A204.1 (cell line): ENCODE results near the gene ADAMTS13.
"Not testable (repeated sequence)": the region's sequence is repeated elsewhere in the genome, so short reads cannot be mapped to it uniquely, and the experiment has no call there.

Source experiments
- FAIRE-seq: peaks from 2 replicates; lab custom pipeline; 2012; peaks lifted over from hg19 to GRCh38; lab: Jason Lieb, UNC

Gene ADAMTS13

DNA sequence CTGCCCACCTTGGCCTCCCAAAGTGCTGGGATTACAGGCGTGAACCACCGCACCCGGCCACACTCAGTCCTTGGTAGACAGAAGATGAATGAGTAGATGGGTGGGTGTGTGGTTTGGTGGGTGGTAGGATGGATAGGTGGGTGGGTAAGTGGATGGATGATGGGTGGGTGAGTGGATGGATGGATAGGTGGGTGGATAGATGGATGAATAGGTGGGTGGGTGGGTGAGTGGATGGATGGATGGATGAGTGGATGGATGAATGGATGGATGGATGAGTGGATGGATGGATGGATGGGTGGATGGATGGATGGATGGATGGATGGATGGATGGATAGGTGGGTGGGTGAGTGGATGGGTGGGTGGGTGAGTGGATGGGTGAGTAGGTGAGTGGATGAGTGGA, 29.9 kb upstream of the ADAMTS13 start:
- FAIRE-seq, result not testable (repeated sequence)

DNA sequence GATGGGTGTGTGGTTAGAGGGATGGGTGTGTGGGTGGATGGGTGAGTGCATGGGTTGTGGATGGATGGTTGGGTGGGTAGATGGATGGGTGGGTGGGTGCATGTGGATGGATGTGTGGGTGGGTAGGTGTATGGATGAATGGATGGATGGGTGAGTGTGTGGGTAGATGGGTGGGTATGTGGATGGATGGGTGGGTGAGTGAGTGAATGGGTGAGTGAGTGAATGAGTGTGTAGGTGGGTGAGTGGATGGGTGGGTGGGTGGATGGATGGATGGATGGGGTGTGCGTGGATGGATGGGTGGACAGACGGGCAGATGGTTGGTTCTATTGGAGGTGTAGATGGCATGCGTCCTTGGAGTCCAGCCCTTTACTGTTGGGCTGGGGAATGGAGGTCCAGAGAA, 28.8 kb upstream of the ADAMTS13 start:
- FAIRE-seq, result no peak

DNA sequence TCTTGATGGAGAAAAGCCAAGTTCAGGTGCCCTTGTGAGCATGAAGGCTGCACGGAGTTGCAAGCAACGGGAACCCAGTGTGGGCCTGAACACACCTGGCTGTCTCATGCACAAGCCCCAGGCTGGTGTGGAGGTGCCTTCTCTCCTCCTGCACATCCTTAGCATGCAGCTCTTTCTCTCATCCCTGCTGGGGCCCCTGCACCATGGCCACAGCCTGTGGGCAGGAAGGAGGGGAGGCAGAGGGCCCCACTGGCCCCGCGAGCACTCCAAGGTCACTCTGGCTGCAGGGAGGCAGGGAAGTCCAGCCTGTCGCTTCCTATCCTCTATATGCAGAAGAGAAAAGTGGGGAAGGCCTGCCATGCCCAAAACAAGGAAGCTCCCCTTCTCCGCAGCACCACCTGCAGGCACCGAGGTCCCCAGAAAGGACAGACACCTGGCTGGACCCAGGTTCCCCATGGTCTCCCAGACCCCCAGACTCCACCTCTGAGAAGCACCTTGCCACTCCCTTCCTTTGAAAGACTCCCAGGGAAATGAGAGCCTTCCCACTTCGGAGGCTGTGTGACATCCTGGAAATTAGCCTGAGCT, 27.4 kb upstream of the ADAMTS13 start:
- FAIRE-seq, result no peak

DNA sequence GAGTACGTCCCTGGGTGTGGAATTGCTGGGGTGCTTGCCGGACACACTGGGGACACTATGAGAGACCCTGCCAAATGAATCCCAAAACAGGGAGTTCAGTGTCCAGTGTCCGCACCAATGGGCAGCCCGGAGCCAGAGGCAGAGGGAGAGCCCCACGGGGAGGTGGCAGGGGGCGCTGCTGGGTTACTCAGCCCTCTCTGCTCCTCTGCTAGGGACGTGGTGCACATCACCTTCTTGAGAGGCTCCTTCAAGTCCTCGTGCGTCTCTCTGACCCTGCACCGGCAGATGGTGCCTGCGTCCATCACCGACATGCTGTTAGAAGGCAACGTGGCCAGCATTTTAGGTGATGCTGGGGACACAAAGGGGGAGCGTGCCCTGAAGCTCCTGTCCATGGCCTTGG, 25.2 kb upstream of the ADAMTS13 start:
- no peak for FAIRE-seq

DNA sequence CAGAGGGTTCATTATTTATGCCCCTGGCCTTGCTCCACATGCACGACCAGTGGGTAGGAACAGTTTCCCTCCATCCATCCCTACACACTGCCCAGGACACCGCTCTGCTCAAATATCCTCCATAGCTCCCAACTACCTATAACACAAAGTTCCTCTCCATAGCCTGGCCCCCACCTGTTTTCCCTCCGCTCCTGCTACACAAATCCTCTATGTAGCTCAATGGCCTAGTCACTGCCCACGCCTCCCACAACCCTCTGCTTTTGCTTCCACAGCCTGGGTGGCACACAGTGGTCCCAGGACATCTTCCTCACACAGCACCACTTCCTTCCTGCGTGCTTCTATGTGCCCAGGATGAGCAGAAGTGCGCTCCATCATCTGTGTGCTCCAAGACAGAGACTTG, 24.8 kb upstream of the ADAMTS13 start:
- FAIRE-seq, result no peak

DNA sequence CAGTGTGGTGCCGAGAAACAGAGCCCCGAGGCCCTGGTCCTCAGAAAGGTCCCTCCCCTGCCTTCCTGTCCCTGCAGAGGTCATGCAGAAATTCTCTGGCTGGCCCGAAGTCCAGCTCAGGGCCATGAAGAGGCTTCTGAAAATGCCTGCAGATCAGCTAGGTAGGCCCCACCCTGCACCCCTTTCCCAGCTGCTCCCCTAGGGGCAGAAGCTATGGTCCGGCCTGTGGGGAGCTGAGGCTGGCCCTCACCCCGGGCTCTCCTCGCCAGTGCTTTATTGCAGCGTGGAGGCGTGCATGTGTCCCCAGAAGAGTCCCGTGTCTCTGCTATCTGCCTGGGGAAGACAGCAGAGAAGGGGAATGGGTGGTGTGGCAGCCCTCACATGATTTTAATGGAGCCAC, 24.3 kb upstream of the ADAMTS13 start:
- FAIRE-seq, result no peak

DNA sequence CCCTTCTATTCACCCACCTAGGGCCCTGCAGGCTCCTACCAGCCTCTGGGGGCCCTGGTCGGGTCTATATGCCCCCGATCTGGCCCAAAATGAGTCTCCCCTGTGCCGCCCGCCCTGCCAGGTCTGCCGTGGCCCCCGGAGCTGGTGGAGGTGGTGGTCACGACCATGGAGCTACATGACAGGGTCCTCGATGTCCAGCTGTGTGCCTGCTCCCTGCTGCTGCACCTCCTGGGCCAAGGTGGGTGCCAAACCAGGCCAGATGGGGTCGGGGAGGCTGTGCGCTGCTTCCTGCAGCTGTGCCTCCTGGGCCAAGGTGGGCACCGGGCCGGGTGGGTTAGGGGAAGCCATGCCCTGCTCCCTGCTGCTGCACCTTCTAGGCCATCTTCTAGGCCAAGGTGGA, 21.9 kb upstream of the ADAMTS13 start:
- FAIRE-seq, result no peak

DNA sequence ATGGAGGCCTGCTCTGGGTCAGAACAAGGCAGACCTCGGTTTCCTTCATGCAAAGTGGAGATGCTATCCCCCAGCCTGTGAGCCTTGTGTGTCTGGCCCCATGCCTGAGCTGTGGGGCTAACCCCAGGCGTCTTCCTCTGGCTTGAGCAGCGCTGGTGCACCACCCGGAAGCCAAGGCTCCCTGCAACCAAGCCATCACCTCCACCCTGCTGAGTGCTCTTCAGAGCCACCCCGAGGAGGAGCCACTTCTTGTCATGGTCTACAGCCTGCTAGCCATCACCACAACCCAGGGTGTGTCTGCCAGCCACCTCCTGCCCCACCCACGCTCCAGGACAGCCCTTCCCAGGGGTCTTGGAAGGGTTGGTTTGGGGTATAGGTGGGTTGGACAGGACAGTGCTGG, 20.6 kb upstream of the ADAMTS13 start:
- FAIRE-seq, result no peak

DNA sequence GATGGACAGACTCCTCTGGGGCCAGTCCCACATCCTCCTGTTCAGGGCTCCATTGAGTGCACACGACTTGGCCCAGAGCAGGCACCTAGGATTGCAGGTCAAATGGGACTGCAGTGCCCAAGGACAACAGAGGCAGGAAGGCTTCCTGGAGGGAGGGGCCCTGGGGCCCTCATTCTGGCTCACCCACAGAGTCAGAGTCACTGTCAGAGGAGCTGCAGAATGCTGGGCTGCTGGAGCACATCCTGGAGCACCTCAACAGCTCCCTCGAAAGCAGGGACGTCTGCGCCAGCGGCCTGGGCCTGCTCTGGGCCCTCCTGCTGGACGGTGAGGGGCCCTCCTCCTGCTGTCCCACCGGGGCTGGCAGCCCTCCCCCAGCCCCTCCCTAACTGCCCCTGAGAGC, 19.5 kb upstream of the ADAMTS13 start:
- FAIRE-seq, result no peak

DNA sequence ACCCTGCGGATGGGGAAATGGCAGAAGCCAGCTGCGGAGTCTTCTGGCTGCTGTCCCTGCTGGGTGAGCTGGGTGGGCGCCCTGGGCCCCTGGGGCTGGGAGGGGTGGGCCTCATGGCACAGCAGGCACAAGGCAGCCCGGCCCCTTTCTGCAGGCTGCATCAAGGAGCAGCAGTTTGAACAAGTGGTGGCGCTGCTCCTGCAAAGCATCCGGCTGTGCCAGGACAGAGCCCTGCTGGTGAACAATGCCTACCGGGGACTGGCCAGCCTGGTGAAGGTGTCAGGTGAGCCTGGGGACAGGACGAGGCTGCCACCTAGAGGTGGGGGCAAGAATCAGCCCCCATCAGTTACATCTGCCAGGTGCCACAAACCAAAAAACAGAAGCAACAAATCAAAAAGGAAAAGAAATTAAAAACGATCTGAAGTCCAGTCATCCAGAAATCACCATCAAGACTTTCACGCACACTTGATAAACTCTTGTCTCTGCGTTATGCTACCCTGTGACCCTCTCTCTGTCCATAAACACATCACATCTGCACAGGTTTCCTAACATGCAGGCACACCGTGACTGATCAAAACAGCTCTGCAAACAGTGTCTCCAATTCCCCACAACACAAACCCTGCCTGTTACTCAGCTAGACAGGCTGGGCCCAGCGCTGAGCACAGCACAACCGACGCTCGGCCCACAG, 18.3 kb upstream of the ADAMTS13 start:
- FAIRE-seq, result no peak

DNA sequence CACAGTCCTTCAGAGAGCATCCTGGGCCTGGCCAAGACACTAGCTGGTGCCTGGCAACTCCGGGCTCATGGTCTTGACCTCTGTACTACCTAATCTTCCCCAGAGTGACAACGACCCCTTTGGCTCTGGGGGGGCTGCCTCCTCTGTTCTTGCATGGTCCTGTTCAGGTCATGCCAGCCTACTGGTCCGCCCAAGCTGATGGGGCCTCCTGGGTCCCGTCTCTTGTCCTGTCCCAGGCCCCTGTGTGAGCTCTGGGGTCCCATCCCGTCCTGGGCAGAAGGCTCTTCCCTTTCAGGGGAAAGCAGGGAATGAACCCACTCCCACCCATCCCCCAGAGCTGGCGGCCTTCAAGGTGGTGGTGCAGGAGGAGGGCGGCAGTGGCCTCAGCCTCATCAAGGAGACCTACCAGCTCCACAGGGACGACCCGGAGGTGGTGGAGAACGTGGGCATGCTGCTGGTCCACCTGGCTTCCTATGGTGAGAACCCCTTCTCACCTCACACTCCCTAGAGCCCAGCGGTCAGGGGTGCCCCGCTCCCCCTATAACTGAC, 17.6 kb upstream of the ADAMTS13 start:
- FAIRE-seq, result no peak

DNA sequence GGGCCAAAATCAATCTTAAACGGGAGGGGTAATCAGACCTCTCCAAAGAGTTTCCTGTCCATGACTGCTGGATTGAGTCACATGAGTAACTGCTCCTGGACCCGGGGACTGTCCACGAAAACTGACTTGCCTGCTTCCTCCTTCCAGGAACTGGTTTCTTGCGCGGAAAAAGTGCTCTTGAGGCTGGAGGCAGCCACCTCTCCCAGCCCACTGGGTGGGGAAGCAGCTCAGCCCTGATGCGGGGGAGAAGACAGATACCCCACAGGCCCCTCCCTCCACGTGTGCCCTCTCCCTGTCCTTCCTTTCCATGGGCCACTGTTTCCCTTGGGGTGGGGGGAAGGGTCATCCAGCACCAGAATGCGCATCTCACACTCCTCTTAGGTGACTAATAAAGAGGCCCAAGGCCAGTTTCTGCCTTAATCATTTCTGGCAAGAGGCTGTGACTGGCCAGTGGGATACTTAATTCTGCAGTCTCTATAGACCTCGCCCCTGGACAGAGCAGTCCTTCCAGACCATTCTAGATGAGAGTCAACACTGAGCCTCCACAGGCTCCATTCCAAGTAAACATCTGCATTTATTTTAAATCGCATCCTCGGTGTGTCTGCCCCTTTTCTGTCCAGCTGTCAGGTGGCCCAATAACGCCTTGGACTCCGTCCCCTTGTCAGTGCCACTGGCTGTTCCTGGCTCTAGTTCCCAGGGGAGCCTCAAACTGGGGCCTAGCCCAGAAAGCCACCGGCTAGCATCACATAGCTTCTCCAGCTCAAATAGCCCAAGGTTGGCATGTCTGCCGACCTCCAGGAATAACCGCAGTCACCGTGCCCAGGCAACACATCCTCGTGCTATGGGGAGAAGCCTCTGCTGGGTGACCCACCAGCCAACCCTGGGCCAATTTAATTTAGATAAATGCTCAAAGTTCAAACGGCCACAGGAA, 16.4 kb upstream of the ADAMTS13 start:
- no peak for FAIRE-seq

DNA sequence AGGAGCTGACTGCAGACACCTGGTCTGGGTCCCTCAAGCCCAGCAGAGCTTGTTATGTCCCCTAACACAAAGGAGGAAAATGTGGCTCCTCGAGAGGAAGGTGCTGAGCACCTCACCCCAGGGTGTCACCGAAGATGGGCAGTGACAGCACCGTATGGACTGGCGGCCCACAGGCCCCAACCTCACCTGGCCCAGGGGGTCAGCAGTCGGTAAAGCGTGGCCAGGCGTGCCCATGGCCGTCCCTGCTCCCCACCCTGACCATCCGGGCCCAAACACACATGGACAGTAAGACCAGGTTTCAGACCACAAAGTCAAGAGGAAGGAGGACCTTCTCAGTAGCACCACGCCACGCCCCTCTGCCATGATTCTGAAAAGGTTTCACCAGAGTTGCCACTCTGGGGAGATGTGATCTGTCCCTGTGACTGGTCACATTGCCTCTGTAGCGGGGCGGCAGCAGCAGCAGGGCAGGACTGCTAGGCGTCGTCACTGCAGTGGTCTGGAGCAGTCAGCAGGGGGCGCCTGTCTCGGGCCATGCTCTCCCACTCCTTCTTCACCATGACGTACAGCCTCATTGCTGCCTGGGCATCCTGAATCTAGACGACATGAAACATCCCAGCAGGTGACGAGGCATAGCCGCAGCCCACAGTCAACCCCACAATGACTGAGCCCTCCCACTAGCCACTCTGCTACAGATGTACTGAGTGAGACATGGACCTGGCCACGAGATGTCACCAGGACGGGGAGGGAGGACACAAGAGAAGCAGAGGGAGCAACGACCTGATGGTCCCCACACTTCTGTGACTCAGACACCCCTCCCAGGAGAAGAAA, 15.5 kb upstream of the ADAMTS13 start:
- no peak for FAIRE-seq

DNA sequence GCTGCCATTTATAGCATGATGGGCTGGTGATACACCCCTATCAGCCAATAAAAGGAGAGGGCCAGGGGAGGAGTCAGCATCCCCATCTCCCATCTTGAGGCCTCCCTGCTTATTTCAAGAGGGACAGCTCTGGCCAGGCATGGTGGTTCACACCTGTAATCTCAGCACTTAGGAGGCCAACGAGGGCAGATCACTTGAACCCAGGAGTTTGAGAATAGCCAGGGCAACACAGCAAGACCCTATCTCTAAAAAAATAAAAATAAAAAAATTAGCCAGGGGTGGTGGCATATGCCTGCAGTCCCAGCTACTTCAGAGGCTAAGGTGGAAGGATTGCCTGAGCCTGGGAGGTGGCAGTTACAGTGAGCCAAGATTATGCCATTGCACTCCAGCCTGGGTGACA, 14.1 kb upstream of the ADAMTS13 start:
- no peak for FAIRE-seq

DNA sequence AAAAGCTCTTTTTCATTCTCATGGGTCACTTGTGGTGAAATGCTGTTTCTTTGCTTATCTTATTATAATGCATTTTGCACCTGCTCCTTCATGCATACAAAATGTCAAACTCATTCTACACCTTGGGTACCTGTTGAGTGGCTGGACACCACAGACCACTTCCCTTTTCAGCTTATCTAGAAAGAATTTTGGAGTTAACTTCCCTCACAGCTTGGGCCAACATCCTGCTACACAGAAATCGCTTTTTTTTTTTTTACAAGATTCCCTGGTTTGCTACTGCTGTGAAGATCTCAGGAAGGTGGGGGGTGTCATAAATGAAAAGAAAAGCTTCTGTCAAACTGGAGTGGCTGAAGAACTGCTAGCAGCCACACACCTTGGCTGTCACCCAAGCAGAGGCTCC, 7.0 kb upstream of the ADAMTS13 start:
- FAIRE-seq, result no peak

DNA sequence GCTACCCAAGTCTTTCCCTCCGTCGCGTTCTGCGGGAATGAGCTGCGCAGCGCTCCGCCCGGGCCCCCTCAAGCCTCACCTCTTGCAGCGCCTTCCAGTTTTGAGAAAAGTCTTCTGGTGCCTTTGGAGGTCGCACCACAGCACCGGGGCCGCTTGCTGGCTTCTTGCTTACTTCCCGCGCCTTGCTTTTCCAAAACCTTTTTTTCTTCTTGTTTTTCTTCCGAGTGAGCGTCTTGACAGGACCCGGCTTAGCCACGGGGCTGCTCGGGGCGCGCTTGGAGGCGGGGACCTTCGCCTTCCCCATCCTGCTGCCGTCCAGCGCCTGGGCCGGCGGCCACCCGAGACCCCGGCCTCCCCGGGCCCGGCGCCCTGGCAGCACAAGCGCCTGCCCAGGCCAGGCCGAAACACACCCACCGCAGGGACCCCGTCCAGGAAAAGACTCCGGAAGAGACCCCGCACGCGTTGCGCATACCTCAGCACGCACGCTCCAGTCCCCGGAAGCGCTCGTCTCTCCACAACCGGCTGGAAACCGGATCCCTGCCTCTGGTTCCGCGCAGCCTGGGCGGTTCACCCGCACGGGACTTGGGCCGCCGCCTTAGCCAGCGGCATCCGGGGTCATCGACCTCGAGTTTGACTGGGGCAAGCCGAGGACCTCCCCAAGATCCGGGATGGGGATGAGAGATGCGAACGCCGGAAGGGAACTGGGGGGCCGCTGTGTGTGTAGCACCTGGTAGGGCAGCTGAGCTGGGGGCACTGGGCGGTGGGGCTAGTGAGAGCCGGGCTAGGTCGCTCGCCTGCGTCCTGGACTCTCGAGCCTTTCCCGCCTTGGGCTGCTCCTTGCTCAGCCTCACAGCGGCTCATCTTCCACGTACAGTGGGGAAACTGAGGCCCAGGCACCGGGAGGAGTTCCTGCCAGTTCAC, 4.4 kb upstream of the ADAMTS13 start, which contains the start of gene REXO4:
Gene REXO4, minus strand, starts transcription at position 470 of the 921 bp plus-strand sequence. Its CDS starts 166 bp downstream, at position 304.
- FAIRE-seq, result no peak

DNA sequence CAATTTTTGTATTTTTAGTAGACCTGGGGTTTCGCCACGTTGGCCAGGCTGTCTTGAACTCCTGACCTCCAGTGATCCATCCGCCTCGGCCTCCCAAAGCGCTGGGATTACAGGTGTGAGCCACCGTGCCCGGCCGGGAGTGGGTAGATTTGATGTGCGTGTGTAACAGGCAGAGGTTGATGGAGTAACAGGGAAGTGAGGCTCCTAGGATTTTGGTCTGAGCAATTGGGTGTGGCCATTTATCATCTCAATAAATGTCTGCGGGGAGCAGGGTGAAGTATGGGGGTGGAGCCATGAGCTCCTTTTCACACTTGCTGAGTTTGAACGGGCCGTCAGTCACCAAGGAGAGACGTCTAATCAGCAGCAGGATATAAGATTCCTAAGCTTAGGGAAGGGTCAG, 3.2 kb upstream of the ADAMTS13 start:
- no peak for FAIRE-seq

DNA sequence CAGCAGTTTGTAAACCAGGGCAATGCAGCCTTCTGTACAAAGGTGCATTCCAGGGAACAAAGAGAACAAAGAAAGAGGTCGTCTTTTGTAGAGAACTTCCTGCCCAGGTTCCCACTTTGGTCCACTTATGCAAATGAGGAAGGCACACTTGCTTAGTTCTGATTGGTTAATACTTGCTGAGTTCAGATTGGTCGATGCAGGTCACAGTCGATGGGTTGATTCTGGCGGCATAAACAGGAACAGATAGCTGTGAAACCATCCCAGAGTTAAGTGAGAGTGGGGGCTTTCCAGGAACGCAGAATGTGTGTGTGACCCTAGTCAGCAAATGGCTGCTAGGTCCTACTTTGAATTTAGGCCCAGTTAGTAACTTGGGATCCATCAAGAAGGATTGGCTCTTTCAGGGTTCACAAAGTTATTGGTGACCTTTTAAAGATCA, 1.8 kb upstream of the ADAMTS13 start:
- no peak for FAIRE-seq

DNA sequence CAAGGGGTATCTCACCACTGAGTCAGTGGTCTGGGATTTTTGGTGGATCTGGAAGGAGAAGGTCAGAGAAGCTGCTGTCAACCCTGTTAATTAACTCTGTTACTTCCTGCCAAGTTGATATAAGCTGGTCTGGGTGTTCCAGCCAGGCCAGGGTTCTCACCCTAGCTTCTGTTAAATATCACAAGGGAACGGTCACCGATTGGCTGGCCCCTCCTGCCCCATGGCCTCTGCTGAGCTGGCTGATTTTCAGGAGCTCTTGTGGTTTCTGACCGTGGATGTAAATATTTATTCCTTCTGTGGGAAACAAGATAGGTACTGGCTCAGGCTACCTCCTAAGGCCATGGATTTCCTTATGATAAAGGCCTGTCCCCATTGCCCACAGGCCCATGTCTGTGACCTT, 1.0 kb downstream of the ADAMTS13 start:
- no peak for FAIRE-seq

DNA sequence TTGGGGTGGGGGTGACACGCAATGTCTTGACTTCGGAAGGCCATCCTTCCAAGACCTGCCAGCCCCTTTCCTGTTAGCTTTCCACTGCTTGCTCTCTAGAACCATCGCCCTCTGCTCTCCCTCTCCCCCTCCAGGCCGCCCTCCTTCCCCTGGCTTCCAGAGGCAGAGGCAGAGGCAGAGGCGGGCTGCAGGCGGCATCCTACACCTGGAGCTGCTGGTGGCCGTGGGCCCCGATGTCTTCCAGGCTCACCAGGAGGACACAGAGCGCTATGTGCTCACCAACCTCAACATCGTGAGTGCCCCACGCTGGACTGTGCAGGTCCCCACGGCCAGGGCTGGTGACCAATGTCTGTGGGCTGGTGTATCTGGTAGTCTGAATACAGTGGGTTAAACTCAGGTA, 2.0 kb downstream of the ADAMTS13 start:
- FAIRE-seq, result no peak
